ENCODE data around the gene INMT. TPM values are rescaled to one million over a fixed set of nuclear protein-coding genes. Genes with fewer than 3 reads are reported as not detected.

The INMT gene
- total and polyA plus RNA-seq, 10 of the 15 experiments (the other 5 are each of a cell fraction or from before 2014, with no cell fraction given) = 0.03 to 0.20 (median 0.10) TPM; not detected in 7

GRCh38 chr7:30721211-30721610 lies 30.7 kb upstream of the INMT start:
- intact Hi-C loops (cut with micrococcal nuclease; ENCODE audit: unreplicated experiment) (no loop called here), in situ Hi-C loops (cut with MboI) (no loop called here)
- Histone ChIP-seq H3K9ac (ENCODE audit: control insufficient read depth, insufficient read depth, low read length) (no peak overlapping the region), H4K20me1 (ENCODE audit: control insufficient read depth, insufficient read depth) (no peaks in the 10 kb centered on the region), H3K9me3 (replicated peaks; ENCODE audit: control insufficient read depth, insufficient read depth, low read length) (peaks cover 1% of the 10 kb centered on the region; the same call in 1 of the 3 replicates), H3K79me2 (ENCODE audit: control insufficient read depth, insufficient read depth, low read length) (no peaks in the 10 kb centered on the region), H3K4me2 (ENCODE audit: control insufficient read depth, insufficient read depth) (no peak overlapping the region), H2AFZ (ENCODE audit: control insufficient read depth, low read depth, low read length) (no peak overlapping the region), H3K4me3 (no peak overlapping the region), H3K4me1 (ENCODE audit: control insufficient read depth, insufficient read depth, low read length) (no peaks in the 10 kb centered on the region), H3K36me3 (ENCODE audit: control insufficient read depth in 2 of 2, insufficient read depth in 2 of 2, low read length in 1 of 2) (no peaks in the 10 kb centered on the region), H3K27me3 (replicated peaks in 1 of 2; ENCODE audit: control insufficient read depth in 2 of 2, insufficient read depth in 2 of 2, low read length in 1 of 2) (no peaks in the 10 kb centered on the region), H3K27ac (ENCODE audit: control insufficient read depth, insufficient read depth) (no peak overlapping the region)
- POLR2A ChIA-PET = no interaction called here
- SMC1A ChIA-PET (ENCODE audit: uncharacterized antibody, unreplicated experiment) = no interaction called here
- RAD21 ChIA-PET (ENCODE audit: unreplicated experiment) = no interaction called here
- BruUV-seq (replicated peaks) = no TSS peak
- ATAC-seq (no peak), DNase-seq (ENCODE audit: low read depth, low spot score) (no peak), FAIRE-seq (no peak)
- 85% methylated on average over 1 of the region's 1 CpG for WGBS (ENCODE audit: insufficient coverage, insufficient replicate concordance, low lambda C conversion rate, missing lambda C conversion rate)
- no peak for TF ChIP-seq CHD4 (IDR thresholded peaks at IDR 0.05)
- no peak for TF ChIP-seq ZNF384 (IDR thresholded peaks at IDR 0.05; ENCODE audit: borderline replicate concordance, low read depth, low read length)
- no peak for TF ChIP-seq NBN (IDR thresholded peaks at IDR 0.05)
- TF ChIP-seq ZZZ3 (IDR thresholded peaks at IDR 0.05; ENCODE audit: control insufficient read depth, insufficient read length, low read depth) = no peak
- TF ChIP-seq KDM1A (IDR thresholded peaks at IDR 0.05; ENCODE audit: borderline replicate concordance) = no peak
- TF ChIP-seq ZNF592 (IDR thresholded peaks at IDR 0.05) = no peak
- no peak for TF ChIP-seq PBX3 (IDR thresholded peaks at IDR 0.05; ENCODE audit: insufficient replicate concordance, low read depth, low read length)
- no peak for TF ChIP-seq ZNF24 (IDR thresholded peaks at IDR 0.05)
- CTCF ChIA-PET = no interaction called here
